Loucy (cell line): ENCODE measurements around the gene LPP.

Experiments
- H2AFZ ChIP-seq: fragments of 200-600 bp; sonication (generic); 2 replicates; pipeline ENCODE4 v1.6.0; 2016; ENCODE audit warnings: antibody characterized with exemption, mild to moderate bottlenecking, low read length, moderate library complexity
- H3F3A ChIP-seq: fragments of 200-600 bp; 2 replicates; pipeline ENCODE4 v1.6.0; 2016; ENCODE audit warnings: antibody characterized with exemption, low read depth, mild to moderate bottlenecking
- H3K27me3 ChIP-seq: fragments of 200-600 bp; sonication (generic); 2 replicates; pipeline ENCODE4 v1.6.1; 2014; ENCODE audit warnings: low read length, mild to moderate bottlenecking; ENCODE audit not compliant: insufficient read depth, poor library complexity, severe bottlenecking
- H3K36me3 ChIP-seq: fragments of 200-600 bp; sonication (generic); 2 replicates; pipeline ENCODE4 v1.6.1; 2016; ENCODE audit warnings: low read length; ENCODE audit not compliant: insufficient read depth
- H3K4me1 ChIP-seq: fragments of 200-600 bp; sonication (generic); 2 replicates; pipeline ENCODE4 v1.5.1; 2014; ENCODE audit warnings: low read length, mild to moderate bottlenecking; ENCODE audit not compliant: insufficient read depth, poor library complexity, severe bottlenecking
- H3K4me2 ChIP-seq: fragments of 200-600 bp; sonication (generic); 2 replicates; pipeline ENCODE4 v1.6.0; 2014; ENCODE audit warnings: antibody characterized with exemption, low read length, low read depth, mild to moderate bottlenecking; ENCODE audit not compliant: poor library complexity, severe bottlenecking
- H3K4me3 ChIP-seq: fragments of 200-600 bp; sonication (generic); 2 replicates; pipeline ENCODE4 v1.5.1; 2014; ENCODE audit warnings: low read length, mild to moderate bottlenecking, mixed read lengths; ENCODE audit not compliant: poor library complexity, severe bottlenecking
- H3K79me2 ChIP-seq: fragments of 200-600 bp; sonication (generic); 2 replicates; pipeline ENCODE4 v1.6.1; 2014; ENCODE audit warnings: low read length; ENCODE audit not compliant: insufficient read depth
- H3K9ac ChIP-seq: fragments of 200-600 bp; sonication (generic); 2 replicates; pipeline ENCODE4 v1.6.0; 2014; ENCODE audit warnings: mild to moderate bottlenecking, low read depth, low read length, moderate library complexity; ENCODE audit not compliant: poor library complexity, severe bottlenecking
- H3K9me2 ChIP-seq: fragments of 200-600 bp; sonication (generic); replicated peaks from 2 replicates; pipeline ENCODE4 v1.6.1; 2016; ENCODE audit warnings: low read depth, low read length, mixed read lengths
- H3K9me3 ChIP-seq: fragments of 200-600 bp; sonication (generic); 2 replicates; pipeline ENCODE4 v1.6.1; 2014; ENCODE audit warnings: mild to moderate bottlenecking, antibody characterized with exemption, low read length, low read depth; ENCODE audit not compliant: insufficient read depth
- H4K20me1 ChIP-seq: fragments of 200-600 bp; sonication (generic); 2 replicates; pipeline ENCODE4 v1.6.0; 2014; ENCODE audit warnings: antibody characterized with exemption, low read length, mild to moderate bottlenecking; ENCODE audit not compliant: insufficient read depth, poor library complexity, severe bottlenecking
- CTCF ChIP-seq: fragments of 200-600 bp; sonication (generic); conservative IDR thresholded peaks from 2 replicates; pipeline ENCODE4 v1.5.1; 2014; ENCODE audit warnings: mild to moderate bottlenecking, antibody characterized with exemption, low read length
- EZH2phosphoT487 ChIP-seq: fragments of 200-600 bp; IDR thresholded peaks from 2 replicates; pipeline ENCODE4 v1.6.1; 2018; ENCODE audit warnings: antibody characterized with exemption, mild to moderate bottlenecking, moderate library complexity, borderline replicate concordance

Gene LPP

DNA sequence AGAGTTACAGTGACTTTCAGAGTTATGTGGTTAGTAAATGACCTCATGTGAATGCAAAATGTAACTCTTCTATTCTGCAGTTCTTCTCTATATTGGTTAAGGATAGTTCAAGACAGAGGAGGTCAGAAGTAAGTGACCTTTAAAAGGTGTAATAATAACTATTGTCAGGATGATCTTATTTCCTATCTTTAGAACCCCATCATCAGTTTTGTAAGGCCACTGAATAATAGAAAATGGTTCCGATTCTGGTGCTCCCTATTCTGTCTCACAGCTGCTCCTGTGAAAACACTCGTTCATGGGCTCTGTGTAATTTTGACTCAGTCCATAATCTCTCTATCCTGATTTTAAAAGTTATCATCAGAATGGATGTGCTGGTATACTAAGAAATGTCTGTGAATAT lies 463.3 kb downstream of the LPP start:
- Histone ChIP-seq H3K4me3 (no peak overlapping the region), H4K20me1 (no peaks in the 10 kb centered on the region), H3K27me3 (no peaks in the 10 kb centered on the region), H3K79me2 (no peaks in the 10 kb centered on the region), H3K9me2 (no peaks in the 10 kb centered on the region), H3K4me2 (no peak overlapping the region), H3K9me3 (no peaks in the 10 kb centered on the region), H3F3A (no peaks in the 10 kb centered on the region), H3K36me3 (no peaks in the 10 kb centered on the region), H3K4me1 (no peaks in the 10 kb centered on the region), H3K9ac (no peak overlapping the region), H2AFZ (no peak overlapping the region)
- no peak for TF ChIP-seq EZH2phosphoT487
- TF ChIP-seq CTCF = no peak

- H3K27me3 ChIP-seq = no peaks in the 10 kb centered on the region
- H3K9me3 ChIP-seq = no peaks in the 10 kb centered on the region
- TF ChIP-seq CTCF (no peak), EZH2phosphoT487 (no peak)
- H3K79me2 ChIP-seq = no peaks in the 10 kb centered on the region
- H3K9ac ChIP-seq = no peak overlapping the region
- no peak overlapping the region for H3K4me2 ChIP-seq
- H3K9me2 ChIP-seq = no peaks in the 10 kb centered on the region
- H3K36me3 ChIP-seq = no peaks in the 10 kb centered on the region
- no peaks in the 10 kb centered on the region for H3K4me1 ChIP-seq
- no peak overlapping the region for H2AFZ ChIP-seq
- no peaks in the 10 kb centered on the region for H3F3A ChIP-seq
- no peaks in the 10 kb centered on the region for H4K20me1 ChIP-seq
- H3K4me3 ChIP-seq = no peak overlapping the region
These were observed 464.2 kb downstream of the LPP start for GRCh38 chr3:188617988-188618701.

DNA sequence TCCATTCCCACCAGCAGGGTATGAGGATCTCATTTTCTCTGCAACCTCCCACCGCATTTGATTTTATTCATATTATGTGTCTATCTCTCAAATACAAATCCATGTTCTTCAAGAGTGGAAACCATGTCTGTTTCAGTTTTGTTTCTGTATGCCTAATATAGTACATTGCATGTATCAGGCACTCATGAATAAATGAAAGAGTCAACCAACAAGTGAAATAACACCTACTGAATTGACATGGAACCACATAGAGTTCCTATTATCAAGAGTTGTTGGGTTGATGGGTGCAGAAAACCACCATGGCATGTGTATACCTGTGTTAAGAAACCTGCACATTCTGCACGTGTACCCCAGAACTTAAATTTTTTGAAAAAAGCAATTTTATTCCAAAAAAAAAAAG lies 466.8 kb downstream of the LPP start:
- TF ChIP-seq EZH2phosphoT487 (no peak), CTCF (no peak)
- no peak overlapping the region for H3K4me3 ChIP-seq
- H3K36me3 ChIP-seq = no peaks in the 10 kb centered on the region
- H3K9me3 ChIP-seq = no peaks in the 10 kb centered on the region
- no peaks in the 10 kb centered on the region for H3K79me2 ChIP-seq
- H4K20me1 ChIP-seq = no peaks in the 10 kb centered on the region
- no peaks in the 10 kb centered on the region for H3K9me2 ChIP-seq
- no peaks in the 10 kb centered on the region for H3K27me3 ChIP-seq
- H3K4me1 ChIP-seq = no peaks in the 10 kb centered on the region
- H3K4me2 ChIP-seq = no peak overlapping the region
- H3K9ac ChIP-seq = no peak overlapping the region
- H3F3A ChIP-seq = no peaks in the 10 kb centered on the region
- H2AFZ ChIP-seq = no peak overlapping the region
